ENCODE measurements around the gene ELF5. TPM values are rescaled to one million over a fixed set of nuclear protein-coding genes. Genes with fewer than 3 reads are reported as not detected.

Gene ELF5
- total and polyA plus RNA-seq, 10 of the 15 experiments (the other 5 are each of a cell fraction or from before 2014, with no cell fraction given) = not detected

GRCh38 chr11:34521265-34521664 lies 7.7 kb upstream of the ELF5 start (continued):
- TF ChIP-seq USF1 (IDR thresholded peaks at IDR 0.05; ENCODE audit: borderline replicate concordance, extremely low read length, insufficient read depth, low read depth, low read length) = no peak
- TF ChIP-seq KLF5 (IDR thresholded peaks at IDR 0.05; ENCODE audit: partially characterized antibody) = no peak
- no peak for TF ChIP-seq BACH1 (IDR thresholded peaks at IDR 0.05; ENCODE audit: borderline replicate concordance)
- no peak for TF ChIP-seq RUNX3 (IDR thresholded peaks at IDR 0.05; ENCODE audit: low read length)
- TF ChIP-seq YY1 (IDR thresholded peaks at IDR 0.05; ENCODE audit: low read depth, low read length) = no peak

GRCh38 chr11:34519595-34520235 lies 6.1 kb upstream of the ELF5 start:
- 62% methylated on average over 2 of the region's 2 CpGs for whole genome bisulfite sequencing (ENCODE audit: insufficient coverage, insufficient replicate concordance, low lambda C conversion rate, missing lambda C conversion rate)

More at GRCh38 chr11:34519595-34520235, 6.1 kb upstream of the ELF5 start:
- no peak for DNase-seq (ENCODE audit: low read depth, low spot score)
- no peaks in the 10 kb centered on the region for H3K4me1 ChIP-seq (ENCODE audit: control insufficient read depth, insufficient read depth, low read length)
- no peaks in the 10 kb centered on the region for H3K9me3 ChIP-seq (replicated peaks; ENCODE audit: control insufficient read depth, insufficient read depth, low read length)
- TF ChIP-seq MAX (IDR thresholded peaks at IDR 0.05; ENCODE audit: low read depth, low read length) (no peak), E2F8 (IDR thresholded peaks at IDR 0.05; ENCODE audit: low read depth, partially characterized antibody) (no peak), KDM1A (IDR thresholded peaks at IDR 0.05; ENCODE audit: borderline replicate concordance) (no peak), ZNF217 (IDR thresholded peaks at IDR 0.05) (no peak), ZNF622 (IDR thresholded peaks at IDR 0.05) (no peak), BACH1 (IDR thresholded peaks at IDR 0.05; ENCODE audit: borderline replicate concordance) (no peak), NFIC (IDR thresholded peaks at IDR 0.05; ENCODE audit: low read depth, low read length) (no peak), SMC3 (IDR thresholded peaks at IDR 0.05; ENCODE audit: borderline replicate concordance, low read length) (no peak), PBX3 (IDR thresholded peaks at IDR 0.05; ENCODE audit: insufficient replicate concordance, low read depth, low read length) (no peak)
- H3K4me3 ChIP-seq = no peak overlapping the region
- no peaks in the 10 kb centered on the region for H3K36me3 ChIP-seq (ENCODE audit: control insufficient read depth in 2 of 2, insufficient read depth in 2 of 2, low read length in 1 of 2)
- in situ Hi-C loops (cut with MboI) (loop anchor here (10.0 kb wide), 1 partner anchor 875 kb away; no protein-coding TSS in a partner anchor), intact Hi-C loops (cut with micrococcal nuclease; ENCODE audit: unreplicated experiment) (no loop called here)
- no peak overlapping the region for H2AFZ ChIP-seq (ENCODE audit: control insufficient read depth, low read depth, low read length)
- CTCF ChIA-PET = interaction anchor here (0.6 to 0.7 kb wide), 2 partner anchors 116 to 321 kb away, joined by 3 read pairs; no protein-coding TSS in a partner anchor
- ATAC-seq = no peak
- FAIRE-seq = no peak
- no TSS peak for BruUV-seq (replicated peaks)
- RAD21 ChIA-PET (ENCODE audit: unreplicated experiment) = no interaction called here
- no peaks in the 10 kb centered on the region for H3K79me2 ChIP-seq (ENCODE audit: control insufficient read depth, insufficient read depth, low read length)
- SMC1A ChIA-PET (ENCODE audit: uncharacterized antibody, unreplicated experiment) = no interaction called here
- no peaks in the 10 kb centered on the region for H4K20me1 ChIP-seq (ENCODE audit: control insufficient read depth, insufficient read depth)
- no peak overlapping the region for H3K27ac ChIP-seq (ENCODE audit: control insufficient read depth, insufficient read depth)
- H3K27me3 ChIP-seq (replicated peaks in 1 of 2; ENCODE audit: control insufficient read depth in 2 of 2, insufficient read depth in 2 of 2, low read length in 1 of 2) = no peaks in the 10 kb centered on the region
- H3K4me2 ChIP-seq (ENCODE audit: control insufficient read depth, insufficient read depth) = no peak overlapping the region
- POLR2A ChIA-PET = no interaction called here
- H3K9ac ChIP-seq (ENCODE audit: control insufficient read depth, insufficient read depth, low read length) = no peak overlapping the region
